Psoas muscle (tissue), 8 donors: ENCODE results near the gene IFT88. TPM values are rescaled to one million over a fixed set of nuclear protein-coding genes. Genes with fewer than 3 reads are reported as not detected.
A peak's percentile ranks its signal among the peaks of the same experiment; 100 is the strongest.

Experiments
- ATAC-seq, 4 donors: fragments of 200-7000 bp; cut with Tn5 transposase; one replicate each; pipeline ENCODE4 v1.9.1; 2020; ENCODE audit warnings: moderate library complexity in 3 of 4, mild to moderate bottlenecking in 2 of 4
- DNase-seq, 2 donors: peaks; one replicate each; pipeline ENCODE4 v3.0.0-alpha.2; 2020
- H3K27ac ChIP-seq: fragments of 200-600 bp; one replicate; pipeline ENCODE4 v1.8.0; 2022
- H3K27me3 ChIP-seq, 3 donors: fragments of 200-600 bp in 1 of 3; one replicate each; pipeline versions ENCODE4 v1.6.1 to v1.8.0; 2013 to 2022; ENCODE audit warnings: low read length in 2 of 3, mild to moderate bottlenecking in 2 of 3, moderate library complexity in 1 of 3; ENCODE audit not compliant: insufficient read depth in 3 of 3
- H3K36me3 ChIP-seq, 2 donors: fragments of 200-600 bp in 1 of 2; one replicate each; pipeline versions ENCODE4 v1.6.1 to v1.8.0; 2013 to 2022; ENCODE audit warnings: low read depth in 1 of 2, mild to moderate bottlenecking in 1 of 2, moderate library complexity in 1 of 2; ENCODE audit not compliant: insufficient read depth in 1 of 2
- H3K4me1 ChIP-seq: fragments of 200-600 bp; one replicate; pipeline ENCODE4 v1.8.0; 2022
- H3K4me3 ChIP-seq: fragments of 200-600 bp; one replicate; pipeline ENCODE4 v1.8.0; 2022; ENCODE audit warnings: mild to moderate bottlenecking
- H3K9me3 ChIP-seq: fragments of 200-600 bp; one replicate; pipeline ENCODE4 v1.8.0; 2022
- CTCF ChIP-seq: fragments of 200-600 bp; IDR thresholded peaks from one replicate; pipeline ENCODE4 v1.8.0; 2022; ENCODE audit warnings: antibody characterized with exemption
- WGBS, 3 donors: extraction: QIAGEN DNeasy Blood & Tissue Kit; methylation state at CpG; one replicate each; pipeline versions ENCODE4 v1.1.6 to v1.1.7; 2013; 5-methylcytosine and 5-hydroxymethylcytosine counted together
- intact Hi-C, 2 donors: fragments of 100-400 bp; cut with DNase I; formaldehyde crosslinking; loops; one replicate each; pipeline versions ENCODE4 v1.11.0 to v1.14.2; 2022
- polyA plus RNA-seq, 3 donors: library from polyadenylated mRNA; stranded (reverse); fragments of 200-250 nt; gene quantifications; one replicate each; pipeline ENCODE4 v1.2.3, GENCODE V29; 2013
- total RNA-seq, 4 donors: library from RNA; stranded (reverse); fragmentation: NEBNext Ultra II Directional in 2 of 4; extraction: Animal tissue kit (Norgen Biotek cat#: 25700) in 2 of 4; gene quantifications; one replicate each; pipeline versions ENCODE4 v1.2.1 to v1.2.4, GENCODE V29; 2021 to 2023
- donor health status: healthy with polysubstance abuse.
- donor health status: DM: no; HTN: no; CAD: no; lungs with moderate emphysema.
- donor health status: Bipolar disorder and iron deficiency.
- donor health status: healthy.
- donor health status: DM: yes; HTN: yes; CAD: no.
- donor health status: DM: no; HTN: no; CAD: no.
- donor health status: DM: no; HTN: no; CAD: no.
- donor health status: DM: yes; HTN: yes; CAD: no.

Gene IFT88
- total and polyA plus RNA-seq, 7 donors = 3.9 to 9.8 (median 4.6) TPM

GRCh38 chr13:20699715-20700114 lies 132.8 kb downstream of the IFT88 start:
- peaks cover 0 to 22% (median 0%) of the 10 kb centered on the region in 3 donors for H3K27me3 ChIP-seq
- no peak overlapping the region for H3K27ac ChIP-seq
- TF ChIP-seq CTCF = no peak
- intact Hi-C loops = loop anchor here (5.0 to 10.0 kb wide), 2 partner anchors 202 to 205 kb away; no protein-coding TSS in a partner anchor
- no peak overlapping the region for H3K4me3 ChIP-seq
- H3K9me3 ChIP-seq = no peaks in the 10 kb centered on the region
- WGBS, 3 donors = 90 to 96% (median 92%) methylated on average over 9 of the region's 9 CpGs
- H3K36me3 ChIP-seq = no peaks in the 10 kb centered on the region
- H3K4me1 ChIP-seq = peaks cover 13% of the 10 kb centered on the region
- no peak for ATAC-seq
- no peak for DNase-seq

GRCh38 chr13:20700288-20700687 lies 133.3 kb downstream of the IFT88 start:
- DNase-seq = no peak
- no peak overlapping the region for H3K4me3 ChIP-seq
- H3K27ac ChIP-seq = no peak overlapping the region
- H3K4me1 ChIP-seq = peaks cover 13% of the 10 kb centered on the region
- WGBS, 3 donors = 90 to 92% (median 92%) methylated on average over 6 of the region's 6 CpGs
- no peak for ATAC-seq
- no peaks in the 10 kb centered on the region for H3K9me3 ChIP-seq
- intact Hi-C loops = loop anchor here in 1 of 2 donors (5.0 kb wide), 1 partner anchor 203 kb away; no protein-coding TSS in a partner anchor
- H3K36me3 ChIP-seq = no peaks in the 10 kb centered on the region
- H3K27me3 ChIP-seq = peaks cover 0 to 22% (median 0%) of the 10 kb centered on the region in 3 donors
- no peak for TF ChIP-seq CTCF

- Histone ChIP-seq H3K9me3 (no peaks in the 10 kb centered on the region), H3K36me3 (no peaks in the 10 kb centered on the region), H3K4me1 (peaks cover 13% of the 10 kb centered on the region), H3K27me3 (peaks cover 0 to 22% (median 0%) of the 10 kb centered on the region in 3 donors), H3K4me3 (peak overlapping the region; percentile 79), H3K27ac (no peak overlapping the region)
- intact Hi-C loops = loop anchor here in 1 of 2 donors (5.0 kb wide), 1 partner anchor 204 kb away; no protein-coding TSS in a partner anchor
- no peak for TF ChIP-seq CTCF
- WGBS, 3 donors = 92 to 95% (median 93%) methylated on average over 3 of the region's 3 CpGs
- DNase-seq (no peak), ATAC-seq (no peak)
Observed at GRCh38 chr13:20701461-20701860, 134.5 kb downstream of the IFT88 start.

DNA sequence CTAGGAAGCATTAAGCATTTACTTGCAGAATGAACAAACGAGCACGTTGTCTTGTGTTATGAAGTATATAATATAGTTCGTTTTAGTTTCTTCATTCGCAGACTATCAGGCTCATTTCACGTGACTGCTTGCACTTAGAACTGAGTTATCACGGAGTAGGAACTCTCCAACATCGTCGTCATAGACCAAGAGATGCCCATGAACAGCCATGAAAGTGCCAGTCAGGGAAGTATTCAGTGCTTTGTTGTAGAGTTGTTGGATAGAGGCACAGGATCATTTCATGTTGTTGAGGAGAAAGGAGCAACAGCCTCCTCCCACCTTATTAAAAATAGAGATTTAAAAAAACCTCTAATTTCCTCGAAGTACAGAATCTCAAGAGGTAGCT lies 135.6 kb downstream of the IFT88 start:
- Histone ChIP-seq H3K27me3 (peaks cover 0 to 22% (median 0%) of the 10 kb centered on the region in 3 donors), H3K4me3 (peak overlapping the region; percentile 79), H3K4me1 (peaks cover 13% of the 10 kb centered on the region), H3K9me3 (no peaks in the 10 kb centered on the region), H3K36me3 (no peaks in the 10 kb centered on the region), H3K27ac (peak overlapping the region; percentile 68)
- no peak for TF ChIP-seq CTCF
- peak in 2 of 4 donors; percentile 32 to 53 for ATAC-seq
- WGBS, 3 donors = 14 to 22% (median 19%) methylated on average over 9 of the region's 9 CpGs
- intact Hi-C loops = loop anchor here in 1 of 2 donors (5.0 kb wide), 1 partner anchor 205 kb away; no protein-coding TSS in a partner anchor
- DNase-seq = no peak
